HG03469 (cell line): ENCODE measurements around the gene EXOC6B.
"Not testable (repeated sequence)": the region's sequence is repeated elsewhere in the genome, so short reads cannot be mapped to it uniquely, and the experiment has no call there.

Experiments
- ATAC-seq: cut with Tn5 transposase; IDR thresholded peaks from one replicate; pipeline ENCODE4 v1.9.1; 2021; ENCODE audit warnings: mild to moderate bottlenecking, moderate library complexity, moderate number of reproducible peaks; ENCODE audit not compliant: unreplicated experiment

The EXOC6B gene

DNA sequence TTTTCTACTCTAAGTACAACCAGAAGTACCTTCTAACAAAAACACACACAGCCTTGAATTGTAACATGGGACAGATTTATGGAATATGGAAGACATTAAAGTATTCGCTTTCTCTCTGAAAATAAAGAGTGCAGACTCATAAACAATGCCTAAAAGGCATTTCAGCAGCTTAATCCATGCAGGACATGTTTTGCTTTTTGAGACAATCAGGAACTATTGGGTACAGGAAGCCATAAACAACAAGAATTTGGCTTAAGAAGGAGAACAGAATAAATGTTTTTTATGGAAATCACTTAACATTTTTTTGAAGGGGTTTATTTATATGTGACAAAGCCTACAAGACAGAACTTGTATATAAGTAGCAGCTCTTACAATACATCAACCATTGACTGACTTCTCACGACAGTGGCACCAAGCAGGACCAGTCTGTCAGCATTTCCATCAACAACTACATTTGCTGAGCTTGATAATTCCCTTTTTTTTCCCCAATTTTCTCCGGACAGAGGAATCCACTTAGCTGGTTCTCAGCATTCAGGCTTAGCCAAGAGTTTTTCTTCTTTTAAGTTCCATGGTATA is 140.1 kb downstream of the EXOC6B start:
- ATAC-seq: no peak

DNA sequence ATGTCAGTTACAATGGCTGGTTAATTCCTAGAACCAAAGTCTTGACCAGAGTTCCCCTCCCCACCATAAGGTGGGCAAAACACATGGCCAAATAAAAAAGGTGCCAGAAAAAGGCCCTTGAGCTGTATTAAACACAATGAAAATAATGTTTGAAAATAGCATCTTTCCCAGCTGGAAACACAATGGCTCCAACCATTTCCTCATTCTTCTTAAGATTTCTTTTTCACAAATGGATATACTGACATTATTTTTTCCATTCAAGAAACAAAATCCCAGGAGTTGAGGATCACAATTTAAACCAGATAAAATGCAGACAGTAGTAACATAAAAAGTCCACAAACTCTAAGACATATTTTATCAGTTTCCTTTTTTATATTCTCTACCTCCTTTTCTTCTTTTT is 143.8 kb downstream of the EXOC6B start:
- no peak for ATAC-seq

DNA sequence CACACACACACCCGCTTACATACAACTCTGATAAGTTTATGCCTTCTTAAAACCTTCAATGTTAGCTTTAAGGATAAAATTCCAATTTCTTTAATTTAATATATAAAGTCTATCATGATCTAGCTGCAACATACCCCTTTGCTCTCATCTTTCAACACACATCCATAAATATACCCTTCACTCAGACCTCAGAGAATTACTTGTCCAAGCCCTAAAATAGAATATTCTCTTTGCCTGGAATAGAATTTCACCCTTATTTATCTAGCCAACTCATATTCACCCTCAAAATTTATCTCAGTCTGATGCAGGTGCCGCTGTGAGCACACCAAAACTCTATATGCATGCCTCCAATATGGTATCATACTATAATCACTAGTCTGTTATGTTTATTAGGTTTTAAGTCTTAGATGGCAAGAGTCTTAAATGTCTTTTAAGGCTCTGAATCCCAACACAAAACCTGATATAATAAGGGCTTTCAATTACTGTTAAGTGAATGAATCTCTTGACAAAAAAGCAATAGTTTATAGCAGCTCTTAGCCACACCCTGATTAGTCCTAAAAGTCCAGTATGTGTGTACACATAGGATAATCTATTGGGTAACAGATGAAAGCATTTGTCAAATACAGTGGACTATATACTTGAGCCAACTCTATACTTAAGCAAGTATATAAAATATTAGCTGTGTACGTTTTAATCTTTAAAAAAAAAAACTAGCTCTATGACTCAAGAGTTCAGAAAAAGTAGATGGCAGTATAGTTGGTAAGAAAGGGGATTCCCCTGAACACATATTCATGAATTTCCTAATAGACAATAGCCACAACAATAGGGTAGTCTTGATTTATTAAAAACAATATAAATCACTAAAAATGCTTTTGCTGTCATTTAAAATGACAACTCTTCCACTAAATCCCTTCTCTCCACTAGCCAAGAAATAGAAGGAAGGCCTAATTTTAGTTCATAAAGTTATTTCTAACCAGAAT is 144.5 kb downstream of the EXOC6B start:
- no peak for ATAC-seq

- ATAC-seq: peak; percentile 55
Measured at GRCh38 chr2:72678024-72678423, 147.8 kb downstream of the EXOC6B start.

- ATAC-seq: no peak
Measured at GRCh38 chr2:72676341-72677025, 149.3 kb downstream of the EXOC6B start.

GRCh38 chr2:72674982-72675915 is 150.6 kb downstream of the EXOC6B start:
- no peak for ATAC-seq

DNA sequence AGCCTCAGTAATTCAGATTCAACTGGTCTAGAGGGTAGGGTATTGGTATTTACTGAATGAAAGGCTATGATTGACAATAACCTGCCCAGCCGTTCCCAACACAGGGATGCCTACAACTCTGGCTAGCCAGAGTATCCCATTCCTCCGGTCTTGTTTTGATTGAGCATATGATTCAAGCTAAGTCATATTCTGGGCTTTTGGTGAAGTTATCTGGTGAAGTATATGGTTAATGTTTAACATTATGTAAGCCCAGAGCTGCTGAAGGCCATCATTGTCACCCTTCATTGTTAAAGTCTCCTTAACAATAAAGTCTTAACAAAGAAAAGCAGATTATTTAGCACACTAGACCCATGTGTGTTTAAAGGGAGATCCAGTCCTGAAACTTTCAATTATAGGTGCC is 152.6 kb downstream of the EXOC6B start:
- no peak for ATAC-seq

GRCh38 chr2:72669121-72669520 is 156.7 kb downstream of the EXOC6B start:
- no peak for ATAC-seq

DNA sequence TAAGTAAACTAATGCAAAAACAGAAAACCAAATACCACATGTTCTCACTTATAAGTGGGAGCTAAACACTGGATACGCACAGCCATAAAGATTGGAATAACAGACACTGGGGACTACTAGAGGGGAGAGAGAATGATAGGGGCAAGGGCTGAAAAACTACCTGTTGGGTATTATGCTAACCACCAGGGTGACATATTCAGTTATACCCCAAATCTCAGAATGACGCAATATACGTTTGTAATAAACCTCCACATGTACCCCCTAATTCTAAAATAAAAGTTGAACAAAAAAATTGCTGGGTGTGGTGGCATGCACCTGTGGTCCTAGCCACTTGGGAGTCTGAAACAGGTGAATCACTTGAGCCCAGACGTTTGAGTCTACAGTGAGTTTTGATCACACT is 157.2 kb downstream of the EXOC6B start:
- ATAC-seq: no peak

- ATAC-seq: no peak
Measured at GRCh38 chr2:72665448-72665847, 160.4 kb downstream of the EXOC6B start.

DNA sequence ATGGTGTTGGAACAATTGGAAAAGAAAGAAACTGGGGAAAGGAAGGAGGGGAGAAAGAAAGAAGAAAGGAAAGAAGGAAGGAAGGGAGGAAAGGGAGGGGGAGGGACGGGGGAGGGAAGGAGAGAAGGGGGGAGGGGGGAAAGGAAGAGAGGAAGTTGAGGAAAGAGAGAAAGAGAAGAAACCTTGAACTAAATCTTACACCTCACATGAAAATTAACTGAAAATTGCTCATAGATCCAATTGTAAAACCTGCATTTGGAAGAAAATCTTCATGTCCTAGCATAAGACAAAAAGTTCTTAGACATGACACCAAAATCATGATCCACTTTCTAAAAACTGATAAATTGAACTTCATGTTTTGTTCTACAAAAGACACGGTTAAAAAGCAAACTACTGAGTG is 163.8 kb downstream of the EXOC6B start:
- no peak for ATAC-seq

GRCh38 chr2:72649810-72650209 is 176.0 kb downstream of the EXOC6B start:
- no peak for ATAC-seq

DNA sequence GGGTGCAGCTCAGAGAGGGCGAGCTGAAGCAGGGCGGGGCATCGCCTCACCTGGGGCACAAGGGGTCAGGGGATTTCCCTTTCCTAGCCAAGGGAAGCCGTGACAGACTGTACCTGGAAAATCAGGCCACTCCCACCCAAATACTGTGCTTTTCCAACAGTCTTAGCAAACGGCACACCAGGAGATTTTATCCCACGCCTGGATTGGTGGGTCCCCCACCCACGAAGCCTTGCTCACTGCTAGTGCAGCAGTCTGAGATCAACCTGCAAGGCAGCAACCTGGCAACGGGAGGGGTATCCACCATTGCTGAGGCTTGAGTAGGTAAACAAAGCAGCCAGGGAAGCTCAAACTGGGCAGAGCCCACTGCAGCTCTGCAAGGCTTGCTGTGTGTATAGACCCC is 184.6 kb downstream of the EXOC6B start:
- ATAC-seq: not testable (repeated sequence)

- no peak for ATAC-seq
Measured at GRCh38 chr2:72638600-72639211, 187.1 kb downstream of the EXOC6B start.

DNA sequence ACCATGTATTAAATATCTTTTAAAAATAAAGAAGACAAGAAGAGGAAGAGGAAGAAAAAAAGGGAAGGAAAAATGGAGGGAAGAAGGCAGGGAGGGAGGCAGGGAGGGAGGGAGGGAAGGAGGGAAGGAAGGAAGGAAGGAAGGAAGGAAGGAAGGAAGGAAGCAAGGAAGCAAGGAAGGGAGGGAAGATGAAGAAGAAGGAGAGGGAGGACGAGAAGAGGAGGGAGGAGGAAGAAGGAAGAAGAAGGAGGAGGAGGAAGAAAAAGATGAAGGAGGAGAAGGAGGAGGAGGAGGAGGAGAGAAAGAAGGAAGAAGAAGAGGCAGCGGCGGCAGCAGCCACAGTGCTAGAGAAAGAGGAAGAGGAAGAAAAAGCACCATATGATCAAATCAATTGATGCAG is 189.6 kb downstream of the EXOC6B start:
- no peak for ATAC-seq

DNA sequence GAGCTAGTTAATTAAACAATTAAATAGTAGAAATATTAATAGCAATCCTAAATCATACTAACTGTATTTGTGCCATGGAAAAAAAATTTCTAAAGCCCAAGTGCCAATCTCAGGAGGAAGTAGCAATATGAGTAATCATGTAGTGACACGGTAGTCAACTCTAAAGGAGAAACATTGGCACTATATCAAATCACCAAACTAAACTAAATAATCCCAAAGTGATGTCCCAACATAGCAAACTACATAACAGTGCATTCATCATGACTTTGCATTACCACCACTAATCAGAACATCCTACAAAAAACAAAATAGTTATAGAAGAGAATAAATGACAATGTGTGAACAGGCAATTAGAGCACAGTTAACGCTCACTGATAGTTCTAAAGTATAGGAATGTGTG is 195.1 kb downstream of the EXOC6B start:
- ATAC-seq: no peak

DNA sequence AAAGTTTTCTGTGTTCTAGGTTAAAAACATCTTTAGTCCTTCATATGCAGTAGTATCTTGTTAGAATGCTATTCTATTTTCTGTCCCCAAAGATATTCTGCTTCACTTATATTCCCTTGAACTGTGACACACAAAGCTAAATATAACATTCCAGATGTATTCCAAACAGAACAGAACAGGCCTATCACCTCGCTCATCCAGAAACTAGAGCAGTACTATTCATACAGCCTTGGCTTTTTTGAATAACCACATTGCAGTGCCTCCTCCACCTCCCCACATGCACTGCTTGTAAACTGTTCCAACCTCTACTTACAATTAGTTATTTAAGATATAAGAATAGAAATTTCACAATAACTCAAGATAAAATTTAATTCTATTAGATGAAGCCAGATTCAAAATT is 196.8 kb downstream of the EXOC6B start:
- ATAC-seq: no peak

- ATAC-seq: no peak
Measured at GRCh38 chr2:72627083-72627482, 198.8 kb downstream of the EXOC6B start.

DNA sequence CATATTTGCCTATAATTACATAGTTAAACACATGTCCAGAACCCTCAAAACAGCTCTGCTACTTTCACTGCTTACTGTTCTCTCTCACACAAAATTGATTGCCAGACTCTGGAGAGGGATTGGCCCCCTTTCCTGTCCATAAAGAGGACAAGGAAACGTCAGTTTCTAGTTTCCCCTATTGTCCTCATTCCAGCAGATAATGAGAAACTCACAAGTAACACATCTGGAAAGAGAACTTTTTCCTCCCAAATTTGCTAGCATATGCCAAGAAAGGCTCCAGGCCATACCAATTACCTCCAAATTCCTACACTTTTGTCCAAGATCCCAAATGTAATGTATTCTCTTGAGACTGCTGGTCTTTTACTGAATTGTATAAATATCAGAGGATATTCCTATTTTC is 200.5 kb downstream of the EXOC6B start:
- no peak for ATAC-seq

- ATAC-seq: no peak
Measured at GRCh38 chr2:72623481-72623880, 202.4 kb downstream of the EXOC6B start.
